ENCODE measurements around the gene YWHAH.

The YWHAH gene

GRCh38 chr22:31923747-31924146 is 20.6 kb upstream of the YWHAH start:
- DNase-seq: no peak

GRCh38 chr22:31925056-31925455 is 19.3 kb upstream of the YWHAH start:
- DNase-seq: no peak

- DNase-seq: no peak
These were observed 18.3 kb upstream of the YWHAH start for GRCh38 chr22:31926024-31926423.

GRCh38 chr22:31926969-31927368 is 17.4 kb upstream of the YWHAH start:
- DNase-seq: no peak

GRCh38 chr22:31927562-31927961 is 16.8 kb upstream of the YWHAH start:
- DNase-seq: no peak

GRCh38 chr22:31929167-31929930 is 15.0 kb upstream of the YWHAH start:
- DNase-seq: no peak

- no peak for DNase-seq
These were observed 11.5 kb upstream of the YWHAH start for GRCh38 chr22:31932863-31933262.

- DNase-seq: no peak
These were observed 10.9 kb upstream of the YWHAH start for GRCh38 chr22:31933406-31933805.

GRCh38 chr22:31933816-31934482 is 10.4 kb upstream of the YWHAH start:
- DNase-seq: no peak

GRCh38 chr22:31935961-31936635 is 8.2 kb upstream of the YWHAH start:
- DNase-seq: no peak

- no peak for DNase-seq
These were observed 7.0 kb upstream of the YWHAH start for GRCh38 chr22:31937341-31937740.

- no peak for DNase-seq
These were observed 6.0 kb upstream of the YWHAH start for GRCh38 chr22:31938296-31938695.

- DNase-seq: no peak
These were observed 3.8 kb upstream of the YWHAH start for GRCh38 chr22:31940506-31940905.

- DNase-seq: no peak
These were observed 2.2 kb upstream of the YWHAH start for GRCh38 chr22:31942091-31942490.

- no peak for DNase-seq
These were observed 943 bp upstream of the YWHAH start for GRCh38 chr22:31943206-31943977.

- DNase-seq: no peak
These were observed 536 bp downstream of the YWHAH start for GRCh38 chr22:31944700-31945442.

- DNase-seq: no peak
These were observed 1.1 kb downstream of the YWHAH start for GRCh38 chr22:31945443-31945855.

GRCh38 chr22:31945971-31946680 is 1.8 kb downstream of the YWHAH start:
- no peak for DNase-seq

- DNase-seq: no peak
These were observed 3.0 kb downstream of the YWHAH start for GRCh38 chr22:31947296-31947695.

GRCh38 chr22:31948002-31948401 is 3.7 kb downstream of the YWHAH start:
- no peak for DNase-seq

- DNase-seq: no peak
These were observed 5.9 kb downstream of the YWHAH start for GRCh38 chr22:31950226-31950625.

Data from DMS 273 treated with DMSO at 0.1 percent for 48 hours (cell line).